LNCAP (cell line): Measurements from ENCODE around the gene MPHOSPH9.

Experiments used
- TF ChIP-seq, protein P1 (sequence below): fragments of 450-650 bp; IDR thresholded peaks from 2 replicates; pipeline ENCODE4 v1.5.1; 2017; ENCODE audit warnings: mild to moderate bottlenecking

Gene MPHOSPH9

DNA sequence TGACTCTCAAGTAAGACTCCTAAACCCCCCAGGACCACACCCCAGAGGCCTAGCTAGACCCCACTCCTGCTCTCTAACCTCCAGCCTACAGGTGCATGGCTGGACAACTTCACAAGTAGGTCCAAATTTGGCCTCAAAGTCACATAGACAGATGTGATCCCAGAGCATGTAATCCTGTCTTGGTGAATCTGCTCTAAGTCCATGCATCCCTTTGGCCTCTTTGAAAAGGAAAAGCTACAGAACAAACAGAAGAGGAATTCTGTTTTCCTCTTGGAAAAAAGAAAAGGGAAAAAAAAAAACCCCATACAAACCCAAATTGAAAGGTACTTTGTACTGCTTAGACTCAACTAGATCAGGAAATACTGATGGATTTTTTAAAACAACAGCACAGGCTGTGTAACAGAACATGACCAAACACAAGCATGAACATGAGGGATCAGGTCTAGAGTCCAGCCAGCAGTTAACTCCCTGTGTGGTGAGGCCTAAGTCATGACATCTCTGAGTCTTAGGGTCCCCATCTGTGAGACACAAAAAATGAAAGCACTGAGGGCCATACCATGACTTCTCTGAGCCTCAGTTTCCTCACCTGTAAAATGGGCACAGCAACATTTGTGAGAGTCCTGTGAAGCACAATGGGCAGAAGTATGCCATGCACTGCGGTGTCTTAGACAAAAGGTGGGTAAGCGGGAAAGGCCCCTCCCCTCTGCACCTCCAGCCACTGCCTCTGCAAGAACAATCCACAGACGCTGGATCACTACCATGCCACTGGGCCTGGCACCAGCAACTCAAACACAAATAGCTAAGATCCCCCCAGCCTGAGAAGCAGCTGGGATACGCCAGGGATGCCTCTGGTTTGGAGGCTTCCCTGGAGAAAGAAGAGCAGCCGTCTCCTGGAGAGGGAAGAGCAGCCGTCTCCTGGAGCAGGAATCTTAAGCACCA is 92.0 kb downstream of the MPHOSPH9 start:
- TF ChIP-seq, protein P1, sequence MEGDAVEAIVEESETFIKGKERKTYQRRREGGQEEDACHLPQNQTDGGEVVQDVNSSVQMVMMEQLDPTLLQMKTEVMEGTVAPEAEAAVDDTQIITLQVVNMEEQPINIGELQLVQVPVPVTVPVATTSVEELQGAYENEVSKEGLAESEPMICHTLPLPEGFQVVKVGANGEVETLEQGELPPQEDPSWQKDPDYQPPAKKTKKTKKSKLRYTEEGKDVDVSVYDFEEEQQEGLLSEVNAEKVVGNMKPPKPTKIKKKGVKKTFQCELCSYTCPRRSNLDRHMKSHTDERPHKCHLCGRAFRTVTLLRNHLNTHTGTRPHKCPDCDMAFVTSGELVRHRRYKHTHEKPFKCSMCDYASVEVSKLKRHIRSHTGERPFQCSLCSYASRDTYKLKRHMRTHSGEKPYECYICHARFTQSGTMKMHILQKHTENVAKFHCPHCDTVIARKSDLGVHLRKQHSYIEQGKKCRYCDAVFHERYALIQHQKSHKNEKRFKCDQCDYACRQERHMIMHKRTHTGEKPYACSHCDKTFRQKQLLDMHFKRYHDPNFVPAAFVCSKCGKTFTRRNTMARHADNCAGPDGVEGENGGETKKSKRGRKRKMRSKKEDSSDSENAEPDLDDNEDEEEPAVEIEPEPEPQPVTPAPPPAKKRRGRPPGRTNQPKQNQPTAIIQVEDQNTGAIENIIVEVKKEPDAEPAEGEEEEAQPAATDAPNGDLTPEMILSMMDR, result no peak

DNA sequence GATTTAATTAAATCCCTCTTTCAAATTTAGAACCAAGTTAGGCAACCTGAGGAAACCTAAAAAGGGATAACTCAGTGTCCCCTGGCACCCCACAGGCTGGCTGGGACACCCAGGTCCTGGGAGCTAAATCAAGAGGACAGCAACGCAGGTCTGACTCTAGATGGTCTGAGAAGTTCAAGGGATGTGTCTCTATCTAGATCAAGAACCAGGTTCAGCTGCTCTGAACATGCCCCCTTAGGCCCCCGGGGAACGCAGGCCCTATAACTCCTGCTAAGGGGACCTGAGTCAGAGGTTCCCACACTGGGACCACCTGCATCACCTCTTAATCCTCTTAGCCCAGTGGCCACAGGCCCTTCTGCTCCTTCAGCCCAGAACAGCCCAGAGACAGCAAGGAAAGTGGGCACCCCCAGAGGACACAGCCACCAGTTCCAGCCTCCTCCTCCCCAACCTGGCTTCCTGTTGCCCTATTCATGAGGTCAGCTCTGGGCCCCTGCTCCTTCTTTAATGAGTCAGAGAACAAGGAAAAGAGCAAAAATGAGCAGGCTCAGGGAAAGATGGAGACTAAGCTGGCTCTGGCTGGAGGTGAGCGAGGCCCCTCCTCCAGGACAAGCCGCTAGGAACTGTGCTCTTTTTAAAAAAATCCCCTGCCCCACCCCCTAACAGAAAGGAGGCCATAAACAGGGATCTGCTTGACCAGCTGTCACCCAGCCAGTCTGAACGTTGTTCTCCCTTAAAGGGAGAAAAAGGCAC is 92.8 kb downstream of the MPHOSPH9 start:
- TF ChIP-seq, protein P1, result no peak

DNA sequence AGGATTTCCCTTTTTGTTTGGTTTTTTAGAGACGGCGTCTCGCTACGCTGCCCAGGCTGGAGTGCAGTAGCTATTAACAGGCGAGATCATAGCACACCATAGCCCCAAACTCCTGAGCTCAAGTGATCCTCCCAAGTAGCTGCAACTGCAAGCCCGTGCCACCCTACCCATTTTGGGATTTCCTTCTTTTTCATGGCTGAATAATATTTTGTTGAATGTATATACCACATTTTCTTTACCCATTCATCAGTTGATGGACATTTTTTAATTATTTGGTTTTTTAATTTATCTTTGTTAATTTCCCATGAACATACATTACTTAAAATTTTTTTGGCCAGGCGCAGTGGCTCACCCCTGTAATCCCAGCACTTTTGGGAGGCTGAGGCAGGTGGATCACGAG is 97.3 kb downstream of the MPHOSPH9 start:
- TF ChIP-seq, protein P1, result no peak

DNA sequence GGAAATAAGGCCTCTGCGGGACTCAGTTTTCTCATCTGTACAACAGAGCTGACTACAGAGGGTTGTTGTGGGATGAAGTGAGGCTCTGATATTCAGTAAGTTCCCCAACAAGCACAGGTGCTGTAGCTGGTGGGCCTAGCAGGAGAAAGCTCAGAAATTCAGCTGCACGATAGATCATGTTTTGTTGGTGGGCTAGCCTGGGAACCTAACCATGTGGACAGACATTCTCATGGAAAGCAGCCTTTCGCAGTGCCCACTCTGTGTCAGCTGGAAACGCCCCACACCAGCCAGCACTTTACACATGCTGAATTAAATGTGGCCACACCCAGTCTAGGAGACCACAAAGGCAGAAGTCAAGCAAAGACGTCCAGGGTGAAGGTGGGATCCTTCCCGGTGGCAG is 98.1 kb downstream of the MPHOSPH9 start:
- TF ChIP-seq, protein P1, result no peak

DNA sequence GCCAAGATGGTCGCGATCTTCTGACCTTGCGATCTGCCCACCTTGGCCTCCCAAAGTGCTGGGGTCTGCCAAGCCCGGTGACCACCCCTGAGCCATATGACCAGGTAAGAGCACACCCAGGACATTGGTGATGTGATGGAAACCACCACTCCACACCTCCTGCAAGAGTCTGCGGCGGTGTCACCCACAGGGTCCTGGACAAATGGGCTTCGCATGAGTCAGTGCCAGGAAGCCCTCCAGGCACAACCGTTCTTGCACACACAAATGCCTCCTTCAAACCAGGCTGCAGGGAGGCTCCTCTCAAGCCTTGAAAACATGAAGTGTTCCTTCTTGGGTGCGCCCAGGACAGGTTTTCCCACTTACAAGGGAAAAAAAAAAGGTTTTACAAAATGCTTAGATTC is 98.7 kb downstream of the MPHOSPH9 start:
- TF ChIP-seq, protein P1, result no peak

DNA sequence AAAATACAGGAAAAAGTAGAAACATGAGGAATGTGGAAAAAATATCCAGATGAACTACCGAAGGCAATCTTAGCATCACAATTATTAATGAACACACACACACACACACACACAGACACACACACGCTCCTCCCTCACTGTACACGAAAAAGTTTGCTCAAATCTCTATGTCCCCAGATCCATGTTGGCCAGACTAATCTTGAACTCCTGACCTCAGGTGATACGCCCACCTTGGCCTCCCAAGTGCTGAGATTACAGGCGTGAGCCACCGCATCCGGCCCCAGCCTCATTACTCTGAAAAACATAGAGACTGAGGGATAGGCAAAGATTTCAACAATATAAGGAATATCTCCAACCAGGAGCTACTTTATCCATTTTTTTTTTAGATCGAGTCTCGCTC is 99.2 kb downstream of the MPHOSPH9 start:
- TF ChIP-seq, protein P1, result no peak

DNA sequence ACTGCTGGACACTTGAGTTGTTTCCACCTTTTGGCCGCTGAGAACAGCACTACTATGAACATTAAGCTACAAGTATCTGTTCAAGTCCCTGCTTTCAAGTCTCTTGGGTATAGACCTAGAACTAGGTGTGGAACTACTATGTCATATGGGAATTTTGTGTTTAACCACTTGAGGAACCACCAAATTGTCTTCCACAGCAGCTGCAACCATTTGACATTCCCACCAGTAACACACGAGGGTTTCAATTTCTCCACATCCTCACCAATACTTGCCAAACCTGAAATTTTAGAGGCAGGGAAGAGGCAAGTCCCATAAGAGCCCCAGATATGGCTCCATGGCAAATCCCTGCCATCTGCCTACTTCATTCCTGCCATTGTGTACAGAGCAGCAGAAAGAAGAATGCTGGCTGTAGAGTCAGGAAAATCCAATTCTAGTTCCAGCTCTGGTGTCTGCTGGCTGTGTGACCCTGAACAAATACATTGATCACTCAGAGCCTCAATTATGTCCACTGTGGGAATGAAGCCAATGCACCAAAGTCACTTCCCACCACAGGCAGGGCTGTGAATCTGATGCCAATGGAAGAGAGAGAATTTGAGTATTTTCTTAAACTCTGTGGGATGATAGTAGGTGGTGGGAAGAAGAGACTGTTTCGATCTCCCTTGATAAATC is 99.9 kb downstream of the MPHOSPH9 start:
- TF ChIP-seq, protein P1, result no peak
